ENCODE data around the gene CAPS.

Gene CAPS

GRCh38 chr19:5934774-5935472, 20.9 kb downstream of the CAPS start:
- DNase-seq (ENCODE audit: low read depth), result no peak

GRCh38 chr19:5935473-5936291, 21.6 kb downstream of the CAPS start:
- DNase-seq (ENCODE audit: low read depth), result no peak

- no peak for DNase-seq (ENCODE audit: low read depth)
These were observed 22.2 kb downstream of the CAPS start for GRCh38 chr19:5936292-5936592.

GRCh38 chr19:5937550-5937949, 23.5 kb downstream of the CAPS start:
- no peak for DNase-seq (ENCODE audit: low read depth)

- DNase-seq (ENCODE audit: low read depth), result no peak
These were observed 26.5 kb downstream of the CAPS start for GRCh38 chr19:5940260-5941208.

GRCh38 chr19:5941673-5942072, 27.6 kb downstream of the CAPS start:
- no peak for DNase-seq (ENCODE audit: low read depth)

GRCh38 chr19:5943045-5943444, 29.0 kb downstream of the CAPS start:
- no peak for DNase-seq (ENCODE audit: low read depth)

- DNase-seq (ENCODE audit: low read depth), result no peak
These were observed 29.6 kb downstream of the CAPS start for GRCh38 chr19:5943623-5944022.

GRCh38 chr19:5947435-5947834, 33.4 kb downstream of the CAPS start:
- DNase-seq (ENCODE audit: low read depth), result no peak

GRCh38 chr19:5948752-5949564, 34.9 kb downstream of the CAPS start:
- DNase-seq (ENCODE audit: low read depth), result no peak

GRCh38 chr19:5949792-5950305, 35.8 kb downstream of the CAPS start:
- peak; percentile 12 for DNase-seq (ENCODE audit: low read depth)

- no peak for DNase-seq (ENCODE audit: low read depth)
These were observed 36.7 kb downstream of the CAPS start for GRCh38 chr19:5950741-5951140.

- DNase-seq (ENCODE audit: low read depth), result no peak
These were observed 37.3 kb downstream of the CAPS start for GRCh38 chr19:5951338-5951861.

- no peak for DNase-seq (ENCODE audit: low read depth)
These were observed 38.4 kb downstream of the CAPS start for GRCh38 chr19:5952193-5953029.

- DNase-seq (ENCODE audit: low read depth), result no peak
These were observed 39.1 kb downstream of the CAPS start for GRCh38 chr19:5953030-5953589.

GRCh38 chr19:5953680-5954213, 39.7 kb downstream of the CAPS start:
- DNase-seq (ENCODE audit: low read depth), result no peak

- no peak for DNase-seq (ENCODE audit: low read depth)
These were observed 40.2 kb downstream of the CAPS start for GRCh38 chr19:5954293-5954692.

GRCh38 chr19:5955636-5955935, 41.5 kb downstream of the CAPS start:
- no peak for DNase-seq (ENCODE audit: low read depth)

- DNase-seq (ENCODE audit: low read depth), result no peak
These were observed 42.3 kb downstream of the CAPS start for GRCh38 chr19:5956323-5956722.

GRCh38 chr19:5956728-5957127, 42.7 kb downstream of the CAPS start:
- DNase-seq (ENCODE audit: low read depth), result no peak
